Measurements from ENCODE around the gene STK36.

STK36 gene

GRCh38 chr2:218671654-218672566 is at the start of gene STK36, which contains the start of gene RNF25:
STK36 (plus strand) TSS chr2:218672086; CDS start chr2:218672830, 744 bp downstream.
RNF25 (minus strand) TSS chr2:218672002; CDS start chr2:218671970, 32 bp downstream.
- FAIRE-seq = peak; percentile 98
- DNase-seq (ENCODE audit: insufficient read length, low spot score) = peak; percentile 83

GRCh38 chr2:218622606-218623365 is 49.1 kb upstream of the STK36 start:
- FAIRE-seq = no peak
- no peak for DNase-seq (ENCODE audit: insufficient read length, low spot score)

GRCh38 chr2:218623366-218623705 is 48.5 kb upstream of the STK36 start:
- DNase-seq (ENCODE audit: insufficient read length, low spot score) (no peak), FAIRE-seq (no peak)

GRCh38 chr2:218626369-218626768 is 45.5 kb upstream of the STK36 start:
- no peak for FAIRE-seq
- no peak for DNase-seq (ENCODE audit: insufficient read length, low spot score)

- no peak for FAIRE-seq
- no peak for DNase-seq (ENCODE audit: insufficient read length, low spot score)
These were observed 43.9 kb upstream of the STK36 start for GRCh38 chr2:218627939-218628338.

- DNase-seq (ENCODE audit: insufficient read length, low spot score) (no peak), FAIRE-seq (no peak)
These were observed 40.0 kb upstream of the STK36 start for GRCh38 chr2:218631837-218632236.

GRCh38 chr2:218635719-218636118 is 36.2 kb upstream of the STK36 start:
- no peak for DNase-seq (ENCODE audit: insufficient read length, low spot score)
- no peak for FAIRE-seq

- DNase-seq (ENCODE audit: insufficient read length, low spot score) (no peak), FAIRE-seq (no peak)
These were observed 33.5 kb upstream of the STK36 start for GRCh38 chr2:218638372-218638771.

GRCh38 chr2:218642121-218642656 is 29.7 kb upstream of the STK36 start:
- FAIRE-seq = no peak

GRCh38 chr2:218642786-218643185 is 29.1 kb upstream of the STK36 start:
- no peak for FAIRE-seq
- no peak for DNase-seq (ENCODE audit: insufficient read length, low spot score)

More at GRCh38 chr2:218642121-218642656, 29.7 kb upstream of the STK36 start:
- no peak for DNase-seq (ENCODE audit: insufficient read length, low spot score)

- FAIRE-seq = no peak
- no peak for DNase-seq (ENCODE audit: insufficient read length, low spot score)
These were observed 28.1 kb upstream of the STK36 start for GRCh38 chr2:218643751-218644310.

- FAIRE-seq (no peak), DNase-seq (ENCODE audit: insufficient read length, low spot score) (no peak)
These were observed 27.2 kb upstream of the STK36 start for GRCh38 chr2:218644721-218645120.

GRCh38 chr2:218645126-218645525 is 26.8 kb upstream of the STK36 start:
- DNase-seq (ENCODE audit: insufficient read length, low spot score) (no peak), FAIRE-seq (peak; percentile 23)

- peak; percentile 88 for FAIRE-seq
These were observed 23.6 kb upstream of the STK36 start for GRCh38 chr2:218648088-218648786.

GRCh38 chr2:218648787-218649100 is 23.1 kb upstream of the STK36 start:
- DNase-seq (ENCODE audit: insufficient read length, low spot score) = no peak
- FAIRE-seq = no peak

More at GRCh38 chr2:218648088-218648786, 23.6 kb upstream of the STK36 start:
- DNase-seq (ENCODE audit: insufficient read length, low spot score) = peak; percentile 30

GRCh38 chr2:218655751-218656150 is 16.1 kb upstream of the STK36 start:
- FAIRE-seq = no peak
- DNase-seq (ENCODE audit: insufficient read length, low spot score) = no peak

- peak; percentile 97 for FAIRE-seq
- peak; percentile 54 for DNase-seq (ENCODE audit: insufficient read length, low spot score)
These were observed 13.1 kb upstream of the STK36 start for GRCh38 chr2:218658671-218659257.

GRCh38 chr2:218659258-218659987 is 12.5 kb upstream of the STK36 start, which contains the start of the genes BCS1L and ZNF142:
BCS1L (plus strand) TSS chr2:218659683; CDS start chr2:218660988, 1,305 bp downstream.
ZNF142 (minus strand) TSS chr2:218659623; CDS start chr2:218656429, 3,194 bp downstream.
- FAIRE-seq = peak; percentile 96
- DNase-seq (ENCODE audit: insufficient read length, low spot score) = peak; percentile 92

- DNase-seq (ENCODE audit: insufficient read length, low spot score) = no peak
- FAIRE-seq = peak; percentile 57
These were observed 11.9 kb upstream of the STK36 start for GRCh38 chr2:218659988-218660358.
